ENCODE results near the gene TTC39C. TPM values are rescaled to one million over a fixed set of nuclear protein-coding genes. Genes with fewer than 3 reads are reported as not detected.

Gene TTC39C
- total RNA-seq, 4 donors from 2014 or later, result 12.3 to 35.9 (median 24.8) TPM

GRCh38 chr18:24114924-24115549 is 100.5 kb downstream of the TTC39C start:
- H3K27me3 ChIP-seq, result no peaks in the 10 kb centered on the region
- H3K36me3 ChIP-seq, result peaks cover 0 to 35% (median 0%) of the 10 kb centered on the region in 3 donors
- intact Hi-C loops (cut with DNase I), result loop anchor here (10.0 kb wide), 2 partner anchors 100 to 170 kb away; partner anchors contain the start of gene TTC39C
- no peak for DNase-seq
- 86 to 87% methylated on average over 4 of the region's 4 CpGs for WGBS, 2 donors
- peaks cover 0 to 10% (median 0%) of the 10 kb centered on the region in 3 donors for H3K4me1 ChIP-seq
- TF ChIP-seq CTCF (IDR thresholded peaks at IDR 0.05) (no peak), POLR2A (IDR thresholded peaks at IDR 0.05) (no peak)
- no peak overlapping the region for H3K4me3 ChIP-seq
- no peaks in the 10 kb centered on the region for H3K9me3 ChIP-seq
- no peak overlapping the region for H3K27ac ChIP-seq

GRCh38 chr18:24115628-24116027 is 101.1 kb downstream of the TTC39C start:
- Histone ChIP-seq H3K4me1 (peaks cover 0 to 10% (median 0%) of the 10 kb centered on the region in 3 donors), H3K36me3 (peaks cover 0 to 41% (median 0%) of the 10 kb centered on the region in 3 donors), H3K4me3 (no peak overlapping the region), H3K27ac (no peak overlapping the region), H3K27me3 (no peaks in the 10 kb centered on the region), H3K9me3 (no peaks in the 10 kb centered on the region)
- WGBS, 2 donors, result 39 to 64% methylated on average over 2 of the region's 2 CpGs
- intact Hi-C loops (cut with DNase I), result loop anchor here (10.0 kb wide), 2 partner anchors 101 to 171 kb away; partner anchors contain the start of gene TTC39C
- no peak for DNase-seq
- no peak for TF ChIP-seq CTCF (IDR thresholded peaks at IDR 0.05)
- no peak for TF ChIP-seq POLR2A (IDR thresholded peaks at IDR 0.05)

GRCh38 chr18:24118750-24119577 is 104.4 kb downstream of the TTC39C start:
- peaks cover 0 to 71% (median 0%) of the 10 kb centered on the region in 3 donors for H3K36me3 ChIP-seq
- H3K27me3 ChIP-seq, result no peaks in the 10 kb centered on the region
- DNase-seq, result no peak
- WGBS, 2 donors, result 57% methylated on average over 8 of the region's 8 CpGs
- H3K4me1 ChIP-seq, result no peaks in the 10 kb centered on the region
- H3K4me3 ChIP-seq, result no peak overlapping the region
- intact Hi-C loops (cut with DNase I), result loop anchor here (10.0 kb wide), 2 partner anchors 104 to 174 kb away; partner anchors contain the start of gene TTC39C
- TF ChIP-seq CTCF (IDR thresholded peaks at IDR 0.05) (peak; percentile 88 to 96 (median 91)), POLR2A (IDR thresholded peaks at IDR 0.05) (no peak)
- H3K27ac ChIP-seq, result no peak overlapping the region
- H3K9me3 ChIP-seq, result no peaks in the 10 kb centered on the region

GRCh38 chr18:24120676-24121075 is 106.1 kb downstream of the TTC39C start:
- intact Hi-C loops (cut with DNase I), result no loop called here
- H3K27me3 ChIP-seq, result no peaks in the 10 kb centered on the region
- H3K4me3 ChIP-seq, result no peak overlapping the region
- H3K4me1 ChIP-seq, result no peaks in the 10 kb centered on the region
- WGBS, 2 donors, result 93 to 99% methylated on average over 4 of the region's 4 CpGs
- TF ChIP-seq POLR2A (IDR thresholded peaks at IDR 0.05) (no peak), CTCF (IDR thresholded peaks at IDR 0.05) (no peak)
- DNase-seq, result no peak
- no peak overlapping the region for H3K27ac ChIP-seq
- H3K9me3 ChIP-seq, result no peaks in the 10 kb centered on the region
- peaks cover 0 to 74% (median 0%) of the 10 kb centered on the region in 3 donors for H3K36me3 ChIP-seq

GRCh38 chr18:24121625-24122024 is 107.1 kb downstream of the TTC39C start:
- intact Hi-C loops (cut with DNase I), result no loop called here
- no peak for TF ChIP-seq CTCF (IDR thresholded peaks at IDR 0.05)
- TF ChIP-seq POLR2A (IDR thresholded peaks at IDR 0.05), result no peak
- peaks cover 0 to 73% (median 0%) of the 10 kb centered on the region in 3 donors for H3K36me3 ChIP-seq
- no peak overlapping the region for H3K4me3 ChIP-seq
- DNase-seq, result no peak
- no peaks in the 10 kb centered on the region for H3K9me3 ChIP-seq
- no peak overlapping the region for H3K27ac ChIP-seq
- 83 to 93% methylated on average over 2 of the region's 2 CpGs for WGBS, 2 donors
- H3K4me1 ChIP-seq, result no peaks in the 10 kb centered on the region
- H3K27me3 ChIP-seq, result no peaks in the 10 kb centered on the region

All from esophagus squamous epithelium (tissue), 5 donors.